Activated T-cell treated with anti-CD3 and anti-CD28 coated beads, Interleukin-2, amount 50 U/mL, for 4 hours (primary cell): ENCODE data around the gene ZNF891. TPM values are rescaled to one million over a fixed set of nuclear protein-coding genes. Genes with fewer than 3 reads are reported as not detected.

ENCODE experiments used
- ATAC-seq, 2 donors: fragments of 200-7000 bp; cut with Tn5 transposase; one replicate each; pipeline ENCODE4 v1.10.0; 2021
- DNase-seq: peaks from one replicate; pipeline ENCODE4 v3.0.0-alpha.2; 2020
- H3K27me3 Mint-ChIP-seq: one replicate; pipeline ENCODE4 v1.8.0; 2021; ENCODE audit warnings: low read depth, mixed read lengths
- H3K36me3 Mint-ChIP-seq: one replicate; pipeline ENCODE4 v1.8.0; 2022; ENCODE audit warnings: mixed read lengths; ENCODE audit not compliant: insufficient read depth
- H3K4me1 Mint-ChIP-seq: one replicate; pipeline ENCODE4 v1.8.0; 2021; ENCODE audit warnings: low read depth, mixed read lengths
- H3K4me3 Mint-ChIP-seq: one replicate; pipeline ENCODE4 v1.8.0; 2021; ENCODE audit warnings: mild to moderate bottlenecking, moderate library complexity, mixed read lengths
- H3K9me3 Mint-ChIP-seq: one replicate; pipeline ENCODE4 v1.8.0; 2021; ENCODE audit warnings: mixed read lengths
- total RNA-seq, 3 donors: library from RNA; stranded (reverse); gene quantifications; one replicate each; pipeline ENCODE4 v1.2.1, GENCODE V29; 2021

ZNF891 gene
- 1 to 10 TPM; 1.4 to 1.6 (median 1.6) TPM for total RNA-seq

GRCh38 chr12:133130038-133130807 lies at the start of gene ZNF891, which contains the start of gene ZNF10:
Gene ZNF891 (minus strand): TSS chr12:133130274. CDS start chr12:133121918, 8,356 bp downstream.
Gene ZNF10 (plus strand): TSS chr12:133130627. CDS start chr12:133144493, 13,866 bp downstream.
- ATAC-seq, result peak; percentile 91 to 92
- peaks cover 26% of the 10 kb centered on the region for H3K9me3 Mint-ChIP-seq

GRCh38 chr12:133174901-133175300 lies 44.8 kb upstream of the ZNF891 start:
- Mint-ChIP-seq H3K9me3 (peaks cover 39% of the 10 kb centered on the region), H3K36me3 (no peaks in the 10 kb centered on the region), H3K4me3 (no peak overlapping the region), H3K27me3 (no peaks in the 10 kb centered on the region), H3K4me1 (no peaks in the 10 kb centered on the region)
- no peak for DNase-seq
- ATAC-seq, result no peak

More at GRCh38 chr12:133130038-133130807, at the start of gene ZNF891, which contains the start of gene ZNF10:
- Mint-ChIP-seq H3K36me3 (peaks cover 49% of the 10 kb centered on the region), H3K27me3 (no peaks in the 10 kb centered on the region), H3K4me1 (peaks cover 21% of the 10 kb centered on the region), H3K4me3 (peak within 1 kb of the TSS; percentile 93)
- peak; percentile 97 for DNase-seq

GRCh38 chr12:133172491-133172890 lies 42.4 kb upstream of the ZNF891 start:
- ATAC-seq, result no peak
- Mint-ChIP-seq H3K9me3 (peaks cover 44% of the 10 kb centered on the region), H3K4me3 (no peak overlapping the region), H3K27me3 (no peaks in the 10 kb centered on the region), H3K36me3 (peaks cover 4% of the 10 kb centered on the region), H3K4me1 (no peaks in the 10 kb centered on the region)
- DNase-seq, result no peak

- Mint-ChIP-seq H3K4me3 (no peak overlapping the region), H3K9me3 (peaks cover 62% of the 10 kb centered on the region), H3K27me3 (no peaks in the 10 kb centered on the region), H3K36me3 (peaks cover 4% of the 10 kb centered on the region), H3K4me1 (no peaks in the 10 kb centered on the region)
- no peak for ATAC-seq
- DNase-seq, result no peak
These were observed 35.7 kb upstream of the ZNF891 start for GRCh38 chr12:133165776-133166175.

GRCh38 chr12:133156125-133156690 lies 26.1 kb upstream of the ZNF891 start:
- H3K27me3 Mint-ChIP-seq, result no peaks in the 10 kb centered on the region
- peaks cover 78% of the 10 kb centered on the region for H3K9me3 Mint-ChIP-seq
- no peaks in the 10 kb centered on the region for H3K4me1 Mint-ChIP-seq
- H3K4me3 Mint-ChIP-seq, result no peak overlapping the region
- ATAC-seq (no peak), DNase-seq (no peak)
- H3K36me3 Mint-ChIP-seq, result peaks cover 71% of the 10 kb centered on the region

GRCh38 chr12:133145981-133146380 lies 15.9 kb upstream of the ZNF891 start:
- H3K4me1 Mint-ChIP-seq, result no peaks in the 10 kb centered on the region
- DNase-seq, result no peak
- H3K9me3 Mint-ChIP-seq, result peaks cover 62% of the 10 kb centered on the region
- H3K27me3 Mint-ChIP-seq, result no peaks in the 10 kb centered on the region
- ATAC-seq, result no peak
- H3K4me3 Mint-ChIP-seq, result no peak overlapping the region
- H3K36me3 Mint-ChIP-seq, result peaks cover 67% of the 10 kb centered on the region

- ATAC-seq, result no peak
These were observed 5.7 kb upstream of the ZNF891 start for GRCh38 chr12:133135747-133136146.

GRCh38 chr12:133130808-133131128 lies 694 bp upstream of the ZNF891 start:
- no peak for DNase-seq
- peak; percentile 2 to 7 for ATAC-seq
- Mint-ChIP-seq H3K27me3 (no peaks in the 10 kb centered on the region), H3K4me3 (peak overlapping the region; percentile 93), H3K36me3 (peaks cover 49% of the 10 kb centered on the region), H3K4me1 (peaks cover 21% of the 10 kb centered on the region), H3K9me3 (peaks cover 31% of the 10 kb centered on the region)

More at GRCh38 chr12:133135747-133136146, 5.7 kb upstream of the ZNF891 start:
- H3K4me1 Mint-ChIP-seq, result peaks cover 9% of the 10 kb centered on the region
- no peak overlapping the region for H3K4me3 Mint-ChIP-seq
- DNase-seq, result no peak
- H3K27me3 Mint-ChIP-seq, result no peaks in the 10 kb centered on the region
- H3K36me3 Mint-ChIP-seq, result peaks cover 71% of the 10 kb centered on the region
- H3K9me3 Mint-ChIP-seq, result peaks cover 60% of the 10 kb centered on the region

- peaks cover 24% of the 10 kb centered on the region for H3K9me3 Mint-ChIP-seq
- H3K36me3 Mint-ChIP-seq, result peaks cover 49% of the 10 kb centered on the region
- peaks cover 21% of the 10 kb centered on the region for H3K4me1 Mint-ChIP-seq
- H3K4me3 Mint-ChIP-seq, result peak overlapping the region; percentile 93
- H3K27me3 Mint-ChIP-seq, result no peaks in the 10 kb centered on the region
- DNase-seq, result no peak
- ATAC-seq, result peak; percentile 4 to 7
These were observed 571 bp downstream of the ZNF891 start for GRCh38 chr12:133129368-133130037.

GRCh38 chr12:133124674-133125073 lies 5.4 kb downstream of the ZNF891 start:
- no peak for DNase-seq
- Mint-ChIP-seq H3K36me3 (peaks cover 61% of the 10 kb centered on the region), H3K9me3 (peaks cover 43% of the 10 kb centered on the region), H3K27me3 (no peaks in the 10 kb centered on the region), H3K4me1 (peaks cover 9% of the 10 kb centered on the region), H3K4me3 (no peak overlapping the region)
- no peak for ATAC-seq

GRCh38 chr12:133120385-133121191 lies 9.5 kb downstream of the ZNF891 start:
- H3K36me3 Mint-ChIP-seq, result peaks cover 66% of the 10 kb centered on the region
- H3K4me3 Mint-ChIP-seq, result no peak overlapping the region
- DNase-seq (no peak), ATAC-seq (no peak)
- no peaks in the 10 kb centered on the region for H3K27me3 Mint-ChIP-seq
- H3K4me1 Mint-ChIP-seq, result no peaks in the 10 kb centered on the region
- H3K9me3 Mint-ChIP-seq, result peaks cover 61% of the 10 kb centered on the region

GRCh38 chr12:133108150-133108549 lies 21.9 kb downstream of the ZNF891 start:
- no peak for ATAC-seq
- Mint-ChIP-seq H3K27me3 (no peaks in the 10 kb centered on the region), H3K4me1 (no peaks in the 10 kb centered on the region), H3K36me3 (peaks cover 68% of the 10 kb centered on the region), H3K9me3 (peaks cover 55% of the 10 kb centered on the region), H3K4me3 (no peak overlapping the region)
- DNase-seq, result no peak

- H3K4me1 Mint-ChIP-seq, result no peaks in the 10 kb centered on the region
- H3K9me3 Mint-ChIP-seq, result peaks cover 52% of the 10 kb centered on the region
- no peaks in the 10 kb centered on the region for H3K27me3 Mint-ChIP-seq
- DNase-seq, result no peak
- H3K4me3 Mint-ChIP-seq, result no peak overlapping the region
- H3K36me3 Mint-ChIP-seq, result peaks cover 72% of the 10 kb centered on the region
- no peak for ATAC-seq
These were observed 23.0 kb downstream of the ZNF891 start for GRCh38 chr12:133107121-133107520.

GRCh38 chr12:133106253-133106652 lies 23.8 kb downstream of the ZNF891 start:
- ATAC-seq (no peak), DNase-seq (no peak)
- Mint-ChIP-seq H3K27me3 (no peaks in the 10 kb centered on the region), H3K36me3 (peaks cover 78% of the 10 kb centered on the region), H3K4me1 (no peaks in the 10 kb centered on the region), H3K4me3 (no peak overlapping the region), H3K9me3 (peaks cover 54% of the 10 kb centered on the region)
